ENCODE results near the gene UBAP2L.

Gene UBAP2L

GRCh38 chr1:154181944-154182343 lies 38.8 kb upstream of the UBAP2L start:
- H3K27ac ChIP-seq (ENCODE audit: low read depth, low read length) = peak overlapping the region; percentile 97
- H3K9me3 ChIP-seq (ENCODE audit: control insufficient read depth in 1 of 2, low read length in 2 of 2) = no peaks in the 10 kb centered on the region
- H3K27me3 ChIP-seq (ENCODE audit: control insufficient read depth in 1 of 2, insufficient read depth in 2 of 2, low read length in 2 of 2) = no peaks in the 10 kb centered on the region
- peaks cover 53 to 61% of the 10 kb centered on the region in 2 donors for H3K4me1 ChIP-seq (ENCODE audit: control insufficient read depth in 1 of 2, insufficient read depth in 2 of 2, low read length in 2 of 2)
- peaks cover 2 to 5% of the 10 kb centered on the region in 2 donors for H3K36me3 ChIP-seq (ENCODE audit: control insufficient read depth in 1 of 2, insufficient read depth in 2 of 2, low read length in 2 of 2)
- peak overlapping the region; percentile 94 to 98 for H3K4me3 ChIP-seq (ENCODE audit: low read depth in 1 of 2, low read length in 2 of 2)
- H3K9ac ChIP-seq (ENCODE audit: low read depth in 1 of 2, low read length in 2 of 2) = peak overlapping the region; percentile 93 to 98

- peaks cover 49 to 56% of the 10 kb centered on the region in 2 donors for H3K4me1 ChIP-seq (ENCODE audit: control insufficient read depth in 1 of 2, insufficient read depth in 2 of 2, low read length in 2 of 2)
These were observed 38.3 kb upstream of the UBAP2L start for GRCh38 chr1:154182344-154183045.

GRCh38 chr1:154183046-154183915 lies 37.5 kb upstream of the UBAP2L start:
- H3K4me3 ChIP-seq (ENCODE audit: low read depth in 1 of 2, low read length in 2 of 2) = peak overlapping the region; percentile 94 to 98
- peaks cover 41 to 48% of the 10 kb centered on the region in 2 donors for H3K4me1 ChIP-seq (ENCODE audit: control insufficient read depth in 1 of 2, insufficient read depth in 2 of 2, low read length in 2 of 2)
- H3K36me3 ChIP-seq (ENCODE audit: control insufficient read depth in 1 of 2, insufficient read depth in 2 of 2, low read length in 2 of 2) = peaks cover 2 to 5% of the 10 kb centered on the region in 2 donors

More at GRCh38 chr1:154182344-154183045, 38.3 kb upstream of the UBAP2L start:
- Histone ChIP-seq H3K4me3 (ENCODE audit: low read depth in 1 of 2, low read length in 2 of 2) (peak overlapping the region; percentile 94 to 98), H3K27ac (ENCODE audit: low read depth, low read length) (peak overlapping the region; percentile 97), H3K27me3 (ENCODE audit: control insufficient read depth in 1 of 2, insufficient read depth in 2 of 2, low read length in 2 of 2) (no peaks in the 10 kb centered on the region), H3K9ac (ENCODE audit: low read depth in 1 of 2, low read length in 2 of 2) (peak overlapping the region; percentile 93 to 98), H3K36me3 (ENCODE audit: control insufficient read depth in 1 of 2, insufficient read depth in 2 of 2, low read length in 2 of 2) (peaks cover 2 to 5% of the 10 kb centered on the region in 2 donors), H3K9me3 (ENCODE audit: control insufficient read depth in 1 of 2, low read length in 2 of 2) (no peaks in the 10 kb centered on the region)

GRCh38 chr1:154186177-154186576 lies 34.6 kb upstream of the UBAP2L start:
- peaks cover 0 to under 1% of the 10 kb centered on the region in 2 donors for H3K27me3 ChIP-seq (ENCODE audit: control insufficient read depth in 1 of 2, insufficient read depth in 2 of 2, low read length in 2 of 2)
- H3K9ac ChIP-seq (ENCODE audit: low read depth in 1 of 2, low read length in 2 of 2) = no peak overlapping the region
- no peaks in the 10 kb centered on the region for H3K9me3 ChIP-seq (ENCODE audit: control insufficient read depth in 1 of 2, low read length in 2 of 2)
- no peak overlapping the region for H3K4me3 ChIP-seq (ENCODE audit: low read depth in 1 of 2, low read length in 2 of 2)
- H3K27ac ChIP-seq (ENCODE audit: low read depth, low read length) = no peak overlapping the region
- peaks cover 15 to 21% of the 10 kb centered on the region in 2 donors for H3K4me1 ChIP-seq (ENCODE audit: control insufficient read depth in 1 of 2, insufficient read depth in 2 of 2, low read length in 2 of 2)
- peaks cover 2% of the 10 kb centered on the region in 2 donors for H3K36me3 ChIP-seq (ENCODE audit: control insufficient read depth in 1 of 2, insufficient read depth in 2 of 2, low read length in 2 of 2)

More at GRCh38 chr1:154183046-154183915, 37.5 kb upstream of the UBAP2L start:
- Histone ChIP-seq H3K9me3 (ENCODE audit: control insufficient read depth in 1 of 2, low read length in 2 of 2) (no peaks in the 10 kb centered on the region), H3K27me3 (ENCODE audit: control insufficient read depth in 1 of 2, insufficient read depth in 2 of 2, low read length in 2 of 2) (no peaks in the 10 kb centered on the region), H3K9ac (ENCODE audit: low read depth in 1 of 2, low read length in 2 of 2) (peak overlapping the region; percentile 93 to 98), H3K27ac (ENCODE audit: low read depth, low read length) (peak overlapping the region; percentile 97)

- Histone ChIP-seq H3K36me3 (ENCODE audit: control insufficient read depth in 1 of 2, insufficient read depth in 2 of 2, low read length in 2 of 2) (peaks cover 0 to 2% of the 10 kb centered on the region in 2 donors), H3K4me1 (ENCODE audit: control insufficient read depth in 1 of 2, insufficient read depth in 2 of 2, low read length in 2 of 2) (peaks cover 11 to 13% of the 10 kb centered on the region in 2 donors), H3K27ac (ENCODE audit: low read depth, low read length) (no peak overlapping the region), H3K27me3 (ENCODE audit: control insufficient read depth in 1 of 2, insufficient read depth in 2 of 2, low read length in 2 of 2) (peaks cover 6 to 8% of the 10 kb centered on the region in 2 donors), H3K9ac (ENCODE audit: low read depth in 1 of 2, low read length in 2 of 2) (no peak overlapping the region), H3K4me3 (ENCODE audit: low read depth in 1 of 2, low read length in 2 of 2) (no peak overlapping the region), H3K9me3 (ENCODE audit: control insufficient read depth in 1 of 2, low read length in 2 of 2) (no peaks in the 10 kb centered on the region)
These were observed 33.8 kb upstream of the UBAP2L start for GRCh38 chr1:154186852-154187501.

GRCh38 chr1:154190550-154190949 lies 30.2 kb upstream of the UBAP2L start:
- Histone ChIP-seq H3K36me3 (ENCODE audit: control insufficient read depth in 1 of 2, insufficient read depth in 2 of 2, low read length in 2 of 2) (no peaks in the 10 kb centered on the region), H3K9ac (ENCODE audit: low read depth in 1 of 2, low read length in 2 of 2) (no peak overlapping the region), H3K9me3 (ENCODE audit: control insufficient read depth in 1 of 2, low read length in 2 of 2) (no peaks in the 10 kb centered on the region), H3K27ac (ENCODE audit: low read depth, low read length) (no peak overlapping the region), H3K4me1 (ENCODE audit: control insufficient read depth in 1 of 2, insufficient read depth in 2 of 2, low read length in 2 of 2) (peaks cover 7 to 11% of the 10 kb centered on the region in 2 donors), H3K27me3 (ENCODE audit: control insufficient read depth in 1 of 2, insufficient read depth in 2 of 2, low read length in 2 of 2) (peaks cover 16 to 22% of the 10 kb centered on the region in 2 donors), H3K4me3 (ENCODE audit: low read depth in 1 of 2, low read length in 2 of 2) (no peak overlapping the region)

- H3K9ac ChIP-seq (ENCODE audit: low read depth in 1 of 2, low read length in 2 of 2) = no peak within 1 kb of the TSS
- no peak within 1 kb of the TSS for H3K4me3 ChIP-seq (ENCODE audit: low read depth in 1 of 2, low read length in 2 of 2)
- H3K27me3 ChIP-seq (ENCODE audit: control insufficient read depth in 1 of 2, insufficient read depth in 2 of 2, low read length in 2 of 2) = peaks cover 16 to 22% of the 10 kb centered on the region in 2 donors
- H3K27ac ChIP-seq (ENCODE audit: low read depth, low read length) = no peak within 1 kb of the TSS
- H3K9me3 ChIP-seq (ENCODE audit: control insufficient read depth in 1 of 2, low read length in 2 of 2) = no peaks in the 10 kb centered on the region
- H3K4me1 ChIP-seq (ENCODE audit: control insufficient read depth in 1 of 2, insufficient read depth in 2 of 2, low read length in 2 of 2) = peaks cover 0 to under 1% of the 10 kb centered on the region in 2 donors
- no peaks in the 10 kb centered on the region for H3K36me3 ChIP-seq (ENCODE audit: control insufficient read depth in 1 of 2, insufficient read depth in 2 of 2, low read length in 2 of 2)
These were observed 28.7 kb upstream of the UBAP2L start, which contains the start of gene TPM3 for GRCh38 chr1:154191990-154192461. TPM3 (minus strand) TSS chr1:154192100; CDS start chr1:154192018, 82 bp downstream.

GRCh38 chr1:154192476-154192875 lies 28.3 kb upstream of the UBAP2L start:
- H3K36me3 ChIP-seq (ENCODE audit: control insufficient read depth in 1 of 2, insufficient read depth in 2 of 2, low read length in 2 of 2) = no peaks in the 10 kb centered on the region
- no peaks in the 10 kb centered on the region for H3K9me3 ChIP-seq (ENCODE audit: control insufficient read depth in 1 of 2, low read length in 2 of 2)
- peaks cover 16 to 22% of the 10 kb centered on the region in 2 donors for H3K27me3 ChIP-seq (ENCODE audit: control insufficient read depth in 1 of 2, insufficient read depth in 2 of 2, low read length in 2 of 2)
- H3K9ac ChIP-seq (ENCODE audit: low read depth in 1 of 2, low read length in 2 of 2) = no peak overlapping the region
- H3K4me1 ChIP-seq (ENCODE audit: control insufficient read depth in 1 of 2, insufficient read depth in 2 of 2, low read length in 2 of 2) = no peaks in the 10 kb centered on the region
- H3K4me3 ChIP-seq (ENCODE audit: low read depth in 1 of 2, low read length in 2 of 2) = no peak overlapping the region
- H3K27ac ChIP-seq (ENCODE audit: low read depth, low read length) = no peak overlapping the region

- Histone ChIP-seq H3K9ac (ENCODE audit: low read depth in 1 of 2, low read length in 2 of 2) (no peak overlapping the region), H3K4me3 (ENCODE audit: low read depth in 1 of 2, low read length in 2 of 2) (no peak overlapping the region), H3K27me3 (ENCODE audit: control insufficient read depth in 1 of 2, insufficient read depth in 2 of 2, low read length in 2 of 2) (peaks cover 16 to 22% of the 10 kb centered on the region in 2 donors), H3K27ac (ENCODE audit: low read depth, low read length) (no peak overlapping the region), H3K9me3 (ENCODE audit: control insufficient read depth in 1 of 2, low read length in 2 of 2) (no peaks in the 10 kb centered on the region), H3K4me1 (ENCODE audit: control insufficient read depth in 1 of 2, insufficient read depth in 2 of 2, low read length in 2 of 2) (no peaks in the 10 kb centered on the region), H3K36me3 (ENCODE audit: control insufficient read depth in 1 of 2, insufficient read depth in 2 of 2, low read length in 2 of 2) (no peaks in the 10 kb centered on the region)
These were observed 26.9 kb upstream of the UBAP2L start for GRCh38 chr1:154193821-154194220.

All from duodenal mucosa (tissue), 2 donors.